Dedifferentiated amniotic fluid mesenchymal stem cell (primary cell): ENCODE data around the gene NPPC.
"Not testable (repeated sequence)": the region's sequence is repeated elsewhere in the genome, so short reads cannot be mapped to it uniquely, and the experiment has no call there.

Experiments used
- DNase-seq: peaks from one replicate; pipeline ENCODE4 v3.0.0-alpha.2; 2016; ENCODE audit errors: extremely low spot score

The NPPC gene

DNA sequence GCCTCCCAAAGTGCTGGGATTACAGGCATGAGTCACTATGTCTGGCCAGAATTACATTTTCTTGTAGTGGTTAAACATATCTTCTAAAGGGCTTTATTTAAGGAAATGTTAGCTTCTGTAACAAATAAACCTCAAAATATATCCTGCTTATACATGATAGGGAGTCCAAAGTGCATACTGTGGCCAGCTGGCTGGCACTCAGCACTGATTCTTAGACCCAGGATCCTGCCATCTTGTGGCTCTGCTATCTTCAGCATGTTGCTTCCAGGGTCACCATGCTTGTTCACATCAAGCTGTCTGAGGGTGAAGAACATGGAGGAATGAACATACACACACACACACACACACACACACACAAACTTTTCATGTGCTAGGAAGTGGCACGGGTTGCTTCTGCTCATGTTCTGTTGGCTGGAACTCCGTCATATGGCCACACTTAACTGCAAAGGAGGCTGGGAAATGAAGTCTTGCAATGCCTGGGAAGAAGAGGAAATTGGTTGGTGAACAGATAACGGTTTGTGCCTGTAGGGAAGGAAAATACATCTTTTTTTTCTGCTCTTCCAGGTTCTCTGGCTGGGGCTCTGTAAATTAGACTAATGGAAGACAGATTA, 40.0 kb downstream of the NPPC start:
- DNase-seq, result no peak

DNA sequence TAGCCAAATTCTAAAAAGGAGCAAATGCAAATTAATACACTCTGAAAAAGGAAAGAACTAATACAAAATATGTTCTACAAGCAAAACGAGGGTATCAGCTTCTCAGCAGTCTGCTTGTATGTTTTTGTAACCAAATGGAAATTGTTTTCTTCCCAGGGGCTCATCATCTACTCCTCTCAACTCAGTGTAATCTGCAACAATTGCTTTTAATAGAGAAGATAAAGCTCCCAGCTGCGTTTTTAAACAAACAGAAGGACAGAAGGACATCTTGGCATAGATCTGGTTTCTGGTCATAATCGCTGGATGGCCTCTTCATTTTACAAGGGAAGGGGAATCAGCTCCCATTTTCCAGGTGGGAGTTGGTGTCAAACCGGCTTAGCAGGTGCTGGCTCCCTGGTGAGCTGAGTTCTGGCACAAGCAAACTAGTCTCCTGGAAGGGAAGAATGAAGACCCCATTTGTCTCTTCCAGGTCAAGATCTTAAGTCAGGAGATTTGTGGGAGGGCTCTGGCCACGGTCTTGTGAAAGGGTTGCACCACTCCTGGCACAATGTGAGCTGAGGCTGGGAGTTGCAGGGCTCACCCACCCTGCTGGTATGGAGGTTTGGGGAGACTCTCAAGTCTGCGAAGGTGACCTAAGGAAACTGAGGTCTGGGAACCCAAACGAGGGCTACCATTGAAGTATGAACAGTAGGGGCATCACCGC, 41.6 kb downstream of the NPPC start:
- no peak for DNase-seq

DNA sequence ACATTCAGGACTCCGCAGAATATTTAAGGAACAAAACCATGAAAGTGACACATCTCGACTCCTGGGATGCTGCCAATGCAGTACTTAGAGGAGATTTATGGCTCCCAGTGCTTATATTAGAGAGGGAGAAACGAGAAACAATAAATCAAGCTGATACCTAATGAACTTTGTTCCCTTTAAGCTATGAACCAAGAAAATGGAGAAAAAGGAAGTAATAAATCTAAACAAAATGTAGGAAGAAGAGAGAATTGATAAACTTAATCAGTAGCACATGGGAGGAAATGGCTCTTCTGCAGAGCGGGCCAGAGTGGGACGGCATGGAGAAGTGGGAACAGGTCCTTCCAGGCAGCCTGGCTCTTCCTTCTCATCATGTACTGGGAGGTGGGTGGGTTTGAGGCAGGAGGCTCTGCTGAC, 42.7 kb downstream of the NPPC start:
- no peak for DNase-seq

DNA sequence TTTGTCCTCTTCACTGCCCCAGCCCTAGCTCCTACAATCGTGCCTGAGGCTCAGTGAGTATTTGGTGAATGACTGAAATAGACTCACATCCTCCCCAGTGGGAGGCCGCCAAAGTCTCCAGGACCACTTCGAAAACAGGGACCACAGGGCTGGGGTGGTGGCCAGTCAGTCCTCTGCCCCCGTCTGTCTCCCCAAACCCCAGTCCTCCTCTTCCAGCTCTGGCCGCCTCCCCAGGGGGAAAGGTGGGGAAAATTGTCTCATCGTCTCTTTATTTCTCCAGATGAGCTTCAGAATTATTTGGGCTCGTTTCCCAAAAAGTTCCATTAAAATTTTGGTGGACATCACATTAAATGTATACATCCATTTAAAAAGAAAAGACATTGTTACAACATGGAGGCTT, 43.5 kb downstream of the NPPC start:
- DNase-seq, result no peak

DNA sequence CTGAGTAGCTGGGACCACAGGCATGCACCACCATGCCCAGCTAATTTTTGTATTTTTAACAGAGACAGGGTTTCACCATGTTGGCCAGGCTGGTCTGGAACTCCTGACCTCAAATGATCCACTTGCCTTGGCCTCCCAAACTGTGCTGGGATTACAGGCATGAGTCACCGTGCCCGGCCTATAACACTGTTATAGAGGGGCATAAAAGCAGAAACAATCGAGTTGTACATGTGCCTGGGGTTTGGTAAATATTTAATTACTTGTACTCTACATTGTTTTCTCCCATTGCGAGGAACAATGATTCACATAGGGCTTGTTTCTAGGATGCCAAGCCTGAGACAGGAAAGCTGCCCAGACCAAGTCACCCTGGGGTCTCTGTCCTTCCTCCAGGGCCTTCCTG, 45.8 kb downstream of the NPPC start:
- DNase-seq, result not testable (repeated sequence)

DNA sequence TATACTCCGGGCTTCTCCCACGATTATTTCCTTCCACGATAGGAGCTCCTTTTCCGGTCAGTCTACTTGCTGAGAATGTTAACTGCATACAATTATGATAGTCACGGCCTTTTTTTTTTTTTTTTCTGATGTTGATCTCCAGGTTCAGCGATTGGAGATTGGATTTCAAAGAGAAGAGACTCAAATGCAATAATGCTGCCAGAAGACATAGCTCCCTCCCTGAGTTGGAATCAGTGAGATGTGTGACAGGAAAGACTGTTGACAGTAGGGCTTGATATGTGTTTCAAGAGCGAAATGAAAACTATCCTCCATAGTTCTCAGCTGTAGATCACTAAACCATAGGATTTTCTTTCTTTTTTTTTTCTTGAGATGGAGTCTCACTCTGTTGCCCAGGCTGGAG, 47.0 kb downstream of the NPPC start:
- no peak for DNase-seq

DNA sequence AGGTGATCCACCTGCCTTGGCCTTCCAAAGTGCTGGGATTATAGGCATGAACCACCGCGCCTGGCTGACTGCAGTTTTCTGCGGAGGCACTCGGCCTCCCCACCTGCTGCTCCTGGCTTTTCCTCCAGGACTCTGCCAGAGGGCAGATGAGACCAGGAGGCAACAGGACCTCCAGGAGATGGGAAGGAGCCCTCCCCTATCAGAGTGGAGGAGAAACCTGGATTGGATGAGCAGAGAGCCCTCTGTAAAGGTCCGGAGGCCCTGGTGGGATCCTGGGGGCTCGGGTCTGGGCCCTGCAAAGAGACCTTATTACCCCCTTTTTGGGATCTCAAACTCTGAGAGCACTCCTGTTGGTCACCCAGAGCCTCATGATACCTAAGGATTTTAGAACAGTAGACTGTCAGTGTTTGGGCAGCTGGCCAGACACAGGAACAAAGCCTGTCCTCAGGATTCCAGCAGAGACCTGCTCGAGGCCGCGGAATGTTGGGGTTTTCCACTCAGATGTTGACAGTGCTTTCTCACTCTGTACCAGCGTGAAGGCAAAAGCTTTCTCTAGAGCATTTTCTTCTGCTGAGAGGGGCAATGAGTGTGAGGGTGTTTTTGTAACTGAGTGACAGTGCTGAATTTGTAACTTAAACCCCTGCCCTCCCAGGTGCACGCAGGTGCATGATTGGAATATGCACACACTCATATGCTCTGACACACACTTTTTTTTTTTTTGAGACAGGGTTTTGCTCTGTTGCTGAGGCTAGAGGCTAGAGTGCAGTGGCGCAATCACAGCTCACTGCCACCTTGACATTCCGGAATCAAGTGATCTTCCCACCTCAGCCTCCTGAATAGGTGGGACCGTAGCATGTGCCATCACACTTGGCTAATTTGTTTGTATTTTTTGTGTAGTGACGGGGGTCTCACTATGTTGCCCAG, 48.4 kb downstream of the NPPC start:
- no peak for DNase-seq

DNA sequence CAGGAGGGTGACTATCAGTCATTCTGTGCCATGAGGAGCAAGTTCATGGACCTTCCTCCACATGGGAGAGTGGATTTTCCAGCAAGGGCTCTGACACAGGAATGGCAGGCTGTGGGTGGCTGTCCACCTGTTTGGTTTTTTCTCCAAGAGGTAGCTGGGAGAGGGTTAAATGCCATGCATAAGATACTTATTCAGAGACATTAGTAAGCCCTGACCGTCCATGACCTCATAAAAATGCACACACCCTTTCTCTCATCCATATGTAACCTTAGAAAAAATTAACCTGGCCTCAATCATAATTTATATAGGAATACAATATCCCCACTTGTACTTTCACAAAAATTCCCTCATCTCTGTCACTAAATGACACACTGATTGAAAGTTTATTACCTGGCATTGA, 51.3 kb downstream of the NPPC start:
- DNase-seq, result no peak
